ENCODE data around the gene STK39.

STK39 gene

DNA sequence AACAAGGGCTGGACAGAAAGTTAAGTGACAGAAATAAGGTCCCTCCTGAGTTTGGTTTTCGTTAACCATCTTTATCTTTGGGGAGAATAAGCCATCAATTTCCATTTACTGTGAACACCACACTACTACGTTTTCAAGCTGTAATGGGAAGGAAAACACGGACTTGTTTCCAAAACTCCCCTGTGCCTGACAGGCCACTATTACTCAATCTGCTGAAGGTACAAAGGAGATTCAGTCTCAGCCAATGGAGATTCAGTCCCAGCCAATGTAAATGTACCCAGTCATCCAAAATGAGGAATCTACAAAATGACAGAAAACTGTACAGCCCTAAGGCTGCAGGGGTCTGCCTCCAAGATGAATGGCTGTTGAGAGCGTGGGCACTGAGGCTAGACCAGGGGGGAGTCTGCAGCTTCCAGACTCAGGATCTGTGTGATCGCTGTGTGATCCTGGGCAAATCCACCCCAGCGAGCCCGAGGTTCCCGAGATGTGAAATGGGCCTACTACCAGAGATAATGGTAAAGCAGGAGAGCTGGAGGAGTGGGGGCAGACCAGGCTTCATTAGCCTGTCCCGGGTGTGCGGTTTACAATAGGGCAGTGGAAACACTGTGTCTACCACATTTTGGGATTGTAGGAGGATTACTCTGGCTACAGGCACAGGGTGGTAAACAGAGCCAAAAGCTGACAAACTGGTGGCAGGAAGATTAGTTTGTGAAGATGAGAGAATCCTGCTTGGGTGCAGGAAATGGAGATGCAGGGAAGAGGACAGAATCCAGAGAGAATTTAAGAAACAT, 284.8 kb downstream of the STK39 start:
- DNase-seq, result no peak

DNA sequence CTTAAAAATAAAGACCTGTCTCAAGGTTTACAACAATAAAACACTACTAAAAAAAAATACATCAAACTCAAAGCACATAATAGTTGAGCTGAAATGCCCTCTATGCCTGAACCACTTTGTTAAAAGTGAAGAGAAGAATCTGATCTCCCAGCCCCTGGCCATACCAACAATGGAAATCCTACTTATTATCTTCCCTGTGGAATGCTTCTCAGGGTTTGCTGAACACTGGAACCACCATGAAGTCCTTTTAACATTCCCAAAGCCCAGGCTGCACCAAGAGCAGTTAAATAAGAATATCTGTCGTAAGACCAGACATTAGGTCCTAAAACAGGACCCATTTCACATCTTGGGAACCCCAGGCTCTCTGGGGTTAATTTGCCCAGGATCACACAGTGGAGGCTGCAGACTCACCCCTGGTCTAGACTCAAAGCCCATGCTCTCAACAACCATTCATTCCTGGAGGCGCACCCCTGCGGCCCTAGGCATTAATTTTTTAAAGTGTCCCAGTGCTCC, 285.8 kb downstream of the STK39 start:
- DNase-seq, result no peak

DNA sequence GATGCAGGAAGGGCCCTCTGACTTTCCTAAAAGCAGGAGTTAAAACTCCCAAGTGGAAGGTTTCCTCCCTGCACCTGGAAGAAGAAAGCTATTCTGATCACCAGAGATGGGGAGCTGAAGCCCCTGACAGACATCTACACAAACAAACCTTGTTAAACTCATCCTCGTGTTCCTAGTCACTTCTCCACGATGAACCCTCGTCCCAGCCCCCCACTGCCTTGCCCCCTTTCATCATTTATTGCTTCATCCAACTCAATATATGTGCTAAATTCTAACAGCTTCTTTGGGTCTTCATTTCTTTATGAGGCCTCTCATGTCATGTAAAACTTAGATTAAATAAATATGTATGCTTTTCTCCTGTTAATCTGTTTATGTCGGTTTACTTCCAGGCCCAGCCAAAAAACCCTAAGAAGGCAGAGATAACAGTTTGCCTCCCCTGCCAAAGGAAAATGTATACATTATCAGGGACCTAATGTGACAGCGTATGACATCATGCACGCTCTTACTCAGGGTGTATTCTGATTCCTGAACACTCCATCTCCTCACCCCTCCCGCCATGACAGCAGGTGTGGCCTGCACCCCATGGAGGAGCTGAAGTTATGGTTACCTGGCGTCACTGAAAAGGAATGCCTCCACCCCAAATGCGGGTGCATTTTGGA, 287.2 kb downstream of the STK39 start:
- DNase-seq, result no peak

DNA sequence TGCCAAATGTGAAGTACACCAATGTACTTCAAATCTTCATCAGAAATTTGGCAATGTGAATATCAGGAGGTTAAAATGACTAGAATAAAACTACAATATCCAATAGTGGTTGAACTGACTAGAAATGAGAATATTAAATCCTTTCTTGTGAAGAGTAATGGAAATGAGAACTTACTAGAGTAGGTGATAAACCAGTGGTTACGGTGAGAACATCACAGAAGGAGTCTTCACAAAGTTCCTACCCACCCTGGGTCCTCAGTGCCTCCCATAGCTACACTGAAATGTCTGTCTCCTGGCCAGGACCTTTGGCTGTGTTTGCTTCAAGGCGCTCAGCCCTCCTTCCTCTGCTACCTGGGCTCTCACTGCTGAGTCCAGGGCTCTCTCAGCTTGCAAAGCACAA, 289.7 kb downstream of the STK39 start:
- no peak for DNase-seq

- no peak for DNase-seq
Measured at GRCh38 chr2:167955264-167955906, 292.0 kb downstream of the STK39 start.

GRCh38 chr2:167954495-167954894, 292.9 kb downstream of the STK39 start:
- no peak for DNase-seq

DNA sequence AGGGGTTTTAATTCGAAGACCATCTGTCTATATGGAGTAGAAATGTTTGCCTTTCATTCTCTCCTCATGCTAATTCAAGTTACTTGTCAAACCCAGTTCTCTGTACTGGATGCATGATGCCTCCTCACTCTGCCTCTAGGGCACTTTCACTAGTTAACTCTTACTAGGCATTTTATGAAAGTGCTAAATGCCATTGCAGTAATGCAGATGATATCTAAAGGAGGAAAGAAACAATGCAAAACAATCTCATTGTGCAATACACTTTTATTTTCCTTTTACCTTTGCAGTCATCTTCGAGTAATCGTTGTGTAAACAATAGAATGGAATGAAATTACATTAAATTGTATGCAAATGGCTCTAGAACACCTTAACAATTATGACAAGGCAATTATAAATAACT, 293.6 kb downstream of the STK39 start:
- no peak for DNase-seq

DNA sequence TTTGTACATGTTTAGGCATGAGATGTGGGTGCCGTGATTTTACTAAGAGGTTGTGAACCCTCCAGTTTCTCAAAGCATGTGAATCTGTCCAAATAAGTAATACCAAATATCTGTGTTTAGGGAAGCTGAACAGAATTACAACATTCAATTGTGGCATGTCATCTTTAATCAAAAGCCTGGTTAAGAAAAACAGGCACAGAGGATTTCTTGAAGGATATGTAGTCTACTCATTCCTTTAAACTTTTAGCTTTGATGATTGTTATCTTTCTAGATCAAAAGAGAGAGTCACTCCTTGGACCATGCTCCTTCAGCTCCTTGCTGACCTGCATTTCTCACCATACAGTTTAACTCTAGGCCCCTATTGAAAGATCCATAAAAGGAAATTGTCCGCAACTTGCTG, 296.8 kb downstream of the STK39 start:
- no peak for DNase-seq

DNA sequence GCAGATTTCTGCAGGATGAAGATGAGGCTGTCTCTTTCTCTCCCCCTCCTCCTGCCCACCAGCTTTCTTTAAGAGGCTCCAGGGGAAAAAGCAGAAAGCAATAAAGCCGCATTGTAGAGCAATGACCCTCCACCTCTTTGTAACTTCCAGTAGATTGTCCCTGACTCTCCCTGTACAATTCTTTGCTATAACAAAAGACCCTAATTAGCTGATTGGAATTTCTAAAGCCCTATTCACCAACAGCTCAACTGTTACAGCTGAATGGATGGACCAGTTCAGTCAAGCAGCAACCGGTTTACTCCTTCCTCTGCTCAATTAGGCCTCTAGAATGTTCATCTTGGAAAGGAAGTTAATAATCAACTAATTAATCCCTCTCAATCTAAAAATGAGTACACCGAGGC, 301.0 kb downstream of the STK39 start:
- DNase-seq, result no peak

GRCh38 chr2:167945660-167946368, 301.6 kb downstream of the STK39 start:
- DNase-seq, result no peak

- no peak for DNase-seq
Measured at GRCh38 chr2:167944825-167945659, 302.4 kb downstream of the STK39 start.

GRCh38 chr2:167943897-167944296, 303.5 kb downstream of the STK39 start:
- no peak for DNase-seq

GRCh38 chr2:167943368-167943767, 304.0 kb downstream of the STK39 start:
- no peak for DNase-seq

- DNase-seq, result no peak
Measured at GRCh38 chr2:167942366-167943081, 304.9 kb downstream of the STK39 start.

GRCh38 chr2:167941604-167942003, 305.8 kb downstream of the STK39 start:
- DNase-seq, result no peak

DNA sequence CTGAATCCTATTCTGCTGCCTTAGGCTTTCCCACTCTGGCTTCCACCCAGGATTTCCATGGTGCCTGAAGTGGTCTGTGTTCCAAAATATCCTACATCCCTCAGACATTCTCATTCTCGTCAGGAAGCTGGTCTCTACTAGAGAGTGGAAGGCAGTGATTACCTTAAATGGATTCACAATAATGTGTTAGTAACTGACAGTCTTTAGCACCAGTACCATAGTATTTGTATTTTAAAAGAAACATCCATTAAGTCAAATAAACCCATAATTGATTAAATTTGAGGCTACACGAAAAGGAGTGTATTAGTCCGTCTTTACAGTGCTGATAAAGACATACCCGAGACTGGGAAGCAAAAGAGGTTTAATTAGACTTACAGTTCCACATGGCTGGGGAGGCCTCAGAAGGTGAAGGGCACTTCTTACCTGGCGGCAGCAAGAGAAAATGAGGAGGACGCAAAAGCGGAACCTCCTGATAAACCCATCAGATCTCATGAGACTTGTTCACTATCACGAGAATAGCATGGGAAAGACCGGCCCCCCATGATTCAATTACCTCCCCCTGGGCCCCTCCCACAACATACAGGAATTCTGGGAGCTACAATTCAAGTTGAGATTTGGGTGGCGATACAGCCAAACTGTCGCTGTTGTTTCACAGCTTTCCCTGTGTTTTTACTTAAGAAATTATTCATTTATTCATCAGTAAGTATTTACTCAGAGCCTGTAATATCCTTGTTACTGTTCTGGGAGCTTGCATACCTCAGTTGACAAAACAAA, 306.5 kb downstream of the STK39 start:
- DNase-seq, result no peak

DNA sequence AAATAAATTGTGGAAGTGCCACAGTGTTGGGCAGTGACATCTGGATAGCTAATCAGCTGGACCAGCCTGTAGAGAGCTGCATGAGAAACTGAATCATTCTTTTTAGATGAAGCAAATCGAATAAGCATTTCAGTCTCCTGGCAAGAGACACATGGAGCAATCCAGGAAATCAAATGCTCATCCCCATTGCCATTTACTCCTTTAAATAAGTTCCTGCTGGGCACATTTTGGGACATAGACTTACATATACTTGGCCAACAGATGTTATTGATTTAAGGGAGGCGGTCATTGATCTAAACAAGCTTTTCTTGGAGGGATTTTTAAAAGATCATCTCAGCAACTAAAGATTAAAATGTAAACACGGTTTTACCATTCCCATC, 307.1 kb downstream of the STK39 start:
- no peak for DNase-seq

GRCh38 chr2:167939514-167940345, 307.7 kb downstream of the STK39 start:
- no peak for DNase-seq
